Testis (tissue), 3 donors: ENCODE measurements around the gene VAV2. TPM values are rescaled to one million over a fixed set of nuclear protein-coding genes. Genes with fewer than 3 reads are reported as not detected.
A peak's percentile ranks its signal among the peaks of the same experiment; 100 is the strongest.

Experiments used
- DNase-seq: peaks from one replicate; pipeline ENCODE4 v3.0.0-alpha.2; 2019
- H3K27ac ChIP-seq, 2 donors: fragments of 200-600 bp; sonication (generic); one replicate each; pipeline ENCODE4 v1.5.1; 2019
- H3K27me3 ChIP-seq: fragments of 200-600 bp; sonication (generic); one replicate; pipeline ENCODE4 v1.5.1; 2019
- H3K36me3 ChIP-seq: fragments of 200-600 bp; sonication (generic); one replicate; pipeline ENCODE4 v1.5.1; 2017; ENCODE audit warnings: low read depth; ENCODE audit errors: missing control alignments
- H3K4me1 ChIP-seq: fragments of 200-600 bp; sonication (generic); one replicate; pipeline ENCODE4 v1.5.1; 2019
- H3K4me3 ChIP-seq, 2 donors: fragments of 200-600 bp; sonication (generic); one replicate each; pipeline ENCODE4 v1.5.1; 2017 to 2019
- H3K9me3 ChIP-seq: fragments of 200-600 bp; sonication (generic); one replicate; pipeline ENCODE4 v1.5.1; 2017
- POLR2A ChIP-seq: fragments of 450-650 bp; IDR thresholded peaks from one replicate; pipeline ENCODE4 v1.6.1; 2017; ENCODE audit warnings: antibody characterized with exemption, mild to moderate bottlenecking, moderate library complexity
- WGBS, 2 donors: methylation state at CpG; one replicate each; pipeline ENCODE4 v1.1.5; 2018; 5-methylcytosine and 5-hydroxymethylcytosine counted together
- intact Hi-C: fragments of 100-400 bp; cut with DNase I; formaldehyde crosslinking; loops from one replicate; pipeline ENCODE4 v1.15.1; 2023; ENCODE audit warnings: low total_unique reads
- polyA plus RNA-seq: library from polyadenylated mRNA; stranded (reverse); fragments of 350-450 nt; fragmentation: Illumina TruSeq; extraction: RNeasy Lipid Tissue Mini Kit (QIAGEN cat#74804); gene quantifications from one replicate; pipeline ENCODE4 v1.2.3, GENCODE V29; 2014; ENCODE audit warnings: low read depth, low replicate concordance; ENCODE audit not compliant: insufficient read depth
- total RNA-seq, 2 donors: library from RNA; depleted of rRNA; stranded (reverse); fragments of >200 nt; gene quantifications; one replicate each; pipeline ENCODE4 v1.2.3, GENCODE V29; 2016
- TF ChIP-seq, protein P1 (sequence below), 3 experiments: fragments of 450-650 bp in 2 of 3; fragments of 200-600 bp in 1 of 3; sonication (generic) in 1 of 3; IDR thresholded peaks; one replicate each; pipeline ENCODE4 v1.5.1; 2016 to 2019; ENCODE audit warnings: antibody characterized with exemption in 3 of 3, mild to moderate bottlenecking in 2 of 3, moderate library complexity in 1 of 3

Gene VAV2
- total and polyA plus RNA-seq, 3 donors from 2014 or later: 11.0 to 14.1 (median 12.2) TPM

DNA sequence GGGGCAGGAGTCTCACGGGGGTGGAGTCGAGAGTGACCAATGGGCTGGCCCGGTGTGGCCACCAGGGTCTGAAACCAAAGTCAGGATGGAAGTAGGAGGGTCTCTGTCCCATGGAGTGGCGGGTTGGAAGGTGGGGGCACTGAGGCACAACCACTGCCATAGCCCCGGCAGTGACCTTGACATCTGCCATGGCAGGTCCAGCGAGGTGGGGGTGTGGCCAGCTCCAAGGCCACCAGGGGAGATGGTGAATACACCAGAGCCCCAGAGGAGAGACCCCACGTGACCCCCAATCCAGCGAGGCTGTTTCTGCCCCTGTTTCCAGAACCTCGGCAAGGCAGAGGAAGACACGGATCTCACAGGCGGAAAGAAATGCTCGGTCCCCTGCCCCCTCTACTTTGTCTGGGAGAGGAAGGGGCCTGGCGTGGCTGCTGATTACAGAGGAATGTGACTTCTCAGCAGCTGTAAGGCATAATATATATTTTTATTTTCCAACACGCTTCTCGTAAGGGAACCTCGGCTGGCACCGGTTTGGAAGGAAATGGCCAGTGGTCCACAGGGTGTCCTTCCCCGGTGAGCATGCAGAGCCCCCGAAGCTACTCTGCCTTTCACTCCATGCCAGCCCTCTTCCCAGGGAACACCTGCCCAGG is 148.2 kb downstream of the VAV2 start:
- Histone ChIP-seq H3K4me1 (no peaks in the 10 kb centered on the region), H3K4me3 (no peak overlapping the region), H3K27ac (no peak overlapping the region), H3K36me3 (no peaks in the 10 kb centered on the region), H3K9me3 (no peaks in the 10 kb centered on the region), H3K27me3 (no peaks in the 10 kb centered on the region)
- no peak for DNase-seq
- WGBS, 2 donors: 75 to 82% methylated on average over 19 of the region's 19 CpGs
- intact Hi-C loops: no loop called here
- TF ChIP-seq POLR2A: no peak
- TF ChIP-seq, protein P1, sequence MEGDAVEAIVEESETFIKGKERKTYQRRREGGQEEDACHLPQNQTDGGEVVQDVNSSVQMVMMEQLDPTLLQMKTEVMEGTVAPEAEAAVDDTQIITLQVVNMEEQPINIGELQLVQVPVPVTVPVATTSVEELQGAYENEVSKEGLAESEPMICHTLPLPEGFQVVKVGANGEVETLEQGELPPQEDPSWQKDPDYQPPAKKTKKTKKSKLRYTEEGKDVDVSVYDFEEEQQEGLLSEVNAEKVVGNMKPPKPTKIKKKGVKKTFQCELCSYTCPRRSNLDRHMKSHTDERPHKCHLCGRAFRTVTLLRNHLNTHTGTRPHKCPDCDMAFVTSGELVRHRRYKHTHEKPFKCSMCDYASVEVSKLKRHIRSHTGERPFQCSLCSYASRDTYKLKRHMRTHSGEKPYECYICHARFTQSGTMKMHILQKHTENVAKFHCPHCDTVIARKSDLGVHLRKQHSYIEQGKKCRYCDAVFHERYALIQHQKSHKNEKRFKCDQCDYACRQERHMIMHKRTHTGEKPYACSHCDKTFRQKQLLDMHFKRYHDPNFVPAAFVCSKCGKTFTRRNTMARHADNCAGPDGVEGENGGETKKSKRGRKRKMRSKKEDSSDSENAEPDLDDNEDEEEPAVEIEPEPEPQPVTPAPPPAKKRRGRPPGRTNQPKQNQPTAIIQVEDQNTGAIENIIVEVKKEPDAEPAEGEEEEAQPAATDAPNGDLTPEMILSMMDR (IDR thresholded peaks at IDR 0.05): no peak

DNA sequence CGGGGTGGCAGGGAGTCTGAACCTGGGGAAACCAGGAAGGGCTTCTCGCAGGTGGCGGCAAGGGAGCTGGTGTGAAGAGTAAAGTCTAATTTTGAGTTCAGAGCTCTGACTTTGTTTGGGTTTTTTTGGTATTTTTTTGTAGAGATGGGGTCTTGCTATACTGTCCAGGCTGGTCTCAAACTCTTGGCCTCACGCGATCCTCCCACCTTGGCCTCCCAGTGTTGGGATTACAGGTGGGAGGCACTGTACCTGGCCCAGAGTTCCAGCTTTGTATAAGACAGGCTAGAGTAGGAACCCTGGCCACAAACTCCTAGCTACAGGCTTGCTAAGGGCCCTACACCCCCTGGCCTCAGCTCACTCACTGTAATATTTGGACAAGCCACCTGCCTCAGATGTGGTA is 148.9 kb downstream of the VAV2 start:
- intact Hi-C loops: no loop called here
- H3K36me3 ChIP-seq: no peaks in the 10 kb centered on the region
- no peak overlapping the region for H3K4me3 ChIP-seq
- TF ChIP-seq POLR2A: no peak
- H3K4me1 ChIP-seq: no peaks in the 10 kb centered on the region
- WGBS, 2 donors: 94 to 95% methylated on average over 5 of the region's 5 CpGs
- H3K27ac ChIP-seq: no peak overlapping the region
- no peaks in the 10 kb centered on the region for H3K27me3 ChIP-seq
- DNase-seq: no peak
- no peaks in the 10 kb centered on the region for H3K9me3 ChIP-seq

DNA sequence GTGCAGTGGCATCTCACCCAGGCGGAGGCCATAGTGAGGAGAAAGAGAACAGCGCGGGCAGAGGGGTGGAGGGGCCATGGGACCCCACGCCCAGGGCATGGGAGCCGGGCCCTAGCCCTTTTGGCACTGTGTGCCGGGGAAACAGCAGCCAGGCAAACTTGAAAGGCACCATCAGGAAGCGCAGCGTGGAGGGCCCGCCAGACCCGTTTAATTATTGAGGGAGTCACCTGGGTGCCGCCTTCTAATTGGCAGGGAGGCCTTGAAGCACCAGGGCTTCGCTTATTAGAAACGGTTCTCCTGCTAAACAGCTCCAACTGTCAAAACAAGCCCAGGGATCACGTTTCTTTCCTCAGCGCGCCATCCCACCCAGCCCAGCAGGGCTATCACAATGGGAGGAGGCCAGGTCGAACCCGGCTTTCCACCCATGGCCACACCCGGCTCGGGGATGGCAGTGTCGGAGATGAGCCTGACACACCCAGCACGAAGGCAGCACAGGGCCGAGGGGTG is 149.3 kb downstream of the VAV2 start:
- H3K27ac ChIP-seq: no peak overlapping the region
- H3K4me3 ChIP-seq: no peak overlapping the region
- no peak for DNase-seq
- WGBS, 2 donors: 89 to 91% methylated on average over 17 to 23 of the region's 23 CpGs
- no peak for TF ChIP-seq POLR2A
- TF ChIP-seq, protein P1 (IDR thresholded peaks at IDR 0.05): no peak
- H3K9me3 ChIP-seq: no peaks in the 10 kb centered on the region
- no peaks in the 10 kb centered on the region for H3K27me3 ChIP-seq
- no peaks in the 10 kb centered on the region for H3K4me1 ChIP-seq
- intact Hi-C loops: no loop called here
- H3K36me3 ChIP-seq: no peaks in the 10 kb centered on the region

DNA sequence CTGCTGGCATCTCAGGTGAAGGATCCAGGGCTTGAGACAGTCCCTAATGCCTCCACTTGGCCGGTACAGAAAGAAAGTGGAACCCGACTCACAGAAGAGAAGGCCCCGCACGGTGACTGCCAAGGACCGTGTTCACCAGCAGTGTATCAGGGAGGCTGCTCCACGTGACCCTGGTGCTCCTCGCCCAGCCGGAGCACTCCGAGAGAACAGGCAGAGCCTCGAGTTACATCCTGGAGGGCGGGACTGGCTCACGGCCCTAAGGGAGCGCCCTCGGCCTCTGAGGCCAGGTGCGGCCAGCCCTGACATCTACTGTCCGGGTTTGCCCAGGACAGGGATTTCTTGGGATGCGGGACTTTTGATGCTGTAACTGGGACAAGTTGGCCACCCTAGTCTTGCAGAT is 149.9 kb downstream of the VAV2 start:
- Histone ChIP-seq H3K27ac (no peak overlapping the region), H3K4me1 (no peaks in the 10 kb centered on the region), H3K27me3 (no peaks in the 10 kb centered on the region), H3K9me3 (no peaks in the 10 kb centered on the region), H3K36me3 (no peaks in the 10 kb centered on the region), H3K4me3 (no peak overlapping the region)
- WGBS, 2 donors: 59 to 76% methylated on average over 6 to 17 of the region's 17 CpGs
- intact Hi-C loops: no loop called here
- TF ChIP-seq, protein P1 (IDR thresholded peaks at IDR 0.05): no peak
- TF ChIP-seq POLR2A: no peak
- DNase-seq: peak; percentile 67

DNA sequence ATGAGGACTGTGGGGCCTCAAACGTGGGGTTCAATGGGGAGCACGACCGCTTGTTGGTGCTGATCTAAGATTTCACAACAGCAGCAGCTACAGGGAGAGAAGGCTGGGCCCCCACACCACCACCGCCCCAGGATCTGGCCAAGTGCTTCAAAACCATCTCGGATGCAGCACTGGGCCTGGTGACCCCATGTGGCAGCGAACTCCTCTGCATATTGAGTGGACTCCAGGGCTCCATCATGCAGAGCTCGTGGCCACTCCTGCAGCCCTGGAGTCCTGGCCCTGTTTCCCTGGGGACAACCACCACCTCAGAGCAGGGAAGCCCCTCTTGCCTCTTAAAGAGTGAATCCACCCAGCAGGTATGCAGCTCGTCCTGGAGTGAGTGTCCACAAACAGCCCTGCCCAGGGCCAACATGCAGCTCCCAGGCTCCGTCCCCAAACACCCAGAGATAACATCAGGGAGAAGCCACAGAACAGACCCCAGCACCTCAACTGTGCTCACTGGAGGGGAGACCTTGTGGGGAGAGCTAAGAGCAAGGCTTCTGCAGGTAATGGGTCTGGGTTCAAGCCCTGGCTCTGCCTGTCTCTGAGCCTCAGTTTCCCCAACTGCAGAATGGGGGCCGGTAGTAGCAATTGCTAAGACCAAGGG is 150.8 kb downstream of the VAV2 start:
- no peaks in the 10 kb centered on the region for H3K27me3 ChIP-seq

More for the DNA sequence above, 150.8 kb downstream of the VAV2 start:
- WGBS, 2 donors: 89 to 93% methylated on average over 8 to 10 of the region's 10 CpGs
- intact Hi-C loops: no loop called here
- Histone ChIP-seq H3K36me3 (no peaks in the 10 kb centered on the region), H3K4me3 (no peak overlapping the region), H3K9me3 (no peaks in the 10 kb centered on the region), H3K4me1 (no peaks in the 10 kb centered on the region), H3K27ac (no peak overlapping the region)
- DNase-seq: no peak
- TF ChIP-seq, protein P1 (IDR thresholded peaks at IDR 0.05): no peak
- TF ChIP-seq POLR2A: no peak
